ENCODE measurements around the gene KCTD16.

Gene KCTD16

DNA sequence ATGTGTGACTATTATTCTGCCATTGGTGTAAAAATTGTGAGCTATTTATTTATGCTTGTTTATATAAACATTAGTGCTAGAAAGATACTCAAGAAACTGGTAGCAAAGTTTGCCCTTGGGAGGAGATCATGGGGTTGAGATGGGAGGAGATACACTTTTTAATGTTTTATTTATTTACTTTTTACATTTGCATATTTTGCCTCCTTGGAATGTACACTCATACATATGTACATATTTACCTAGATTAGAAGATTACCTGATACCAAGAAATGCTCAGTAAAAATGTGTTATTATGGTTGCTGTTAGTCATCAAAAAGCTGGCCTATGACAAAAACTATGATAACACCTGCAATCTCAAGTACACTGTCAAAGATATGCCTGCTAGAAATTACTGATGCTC, 195.2 kb downstream of the KCTD16 start:
- Histone ChIP-seq H2AFZ (ENCODE audit: low read length) (no peak overlapping the region), H3K36me3 (ENCODE audit: insufficient read depth, low read length) (no peaks in the 10 kb centered on the region), H3K27me3 (ENCODE audit: insufficient read depth, low read length, poor library complexity, severe bottlenecking) (no peaks in the 10 kb centered on the region), H3K4me3 (ENCODE audit: low read length, poor library complexity, severe bottlenecking) (no peak overlapping the region), H4K20me1 (ENCODE audit: insufficient read depth, low read length, poor library complexity, severe bottlenecking) (no peaks in the 10 kb centered on the region), H3K9me3 (ENCODE audit: insufficient read depth, low read depth, low read length) (no peaks in the 10 kb centered on the region), H3K4me2 (ENCODE audit: low read depth, low read length, poor library complexity, severe bottlenecking) (no peak overlapping the region), H3K9ac (ENCODE audit: low read depth, low read length, poor library complexity, severe bottlenecking) (no peak overlapping the region), H3K79me2 (ENCODE audit: insufficient read depth, low read length) (no peaks in the 10 kb centered on the region), H3F3A (ENCODE audit: low read depth) (no peaks in the 10 kb centered on the region), H3K4me1 (ENCODE audit: insufficient read depth, low read length, poor library complexity, severe bottlenecking) (no peaks in the 10 kb centered on the region), H3K9me2 (replicated peaks; ENCODE audit: low read depth, low read length) (no peaks in the 10 kb centered on the region)
- TF ChIP-seq, protein P1, sequence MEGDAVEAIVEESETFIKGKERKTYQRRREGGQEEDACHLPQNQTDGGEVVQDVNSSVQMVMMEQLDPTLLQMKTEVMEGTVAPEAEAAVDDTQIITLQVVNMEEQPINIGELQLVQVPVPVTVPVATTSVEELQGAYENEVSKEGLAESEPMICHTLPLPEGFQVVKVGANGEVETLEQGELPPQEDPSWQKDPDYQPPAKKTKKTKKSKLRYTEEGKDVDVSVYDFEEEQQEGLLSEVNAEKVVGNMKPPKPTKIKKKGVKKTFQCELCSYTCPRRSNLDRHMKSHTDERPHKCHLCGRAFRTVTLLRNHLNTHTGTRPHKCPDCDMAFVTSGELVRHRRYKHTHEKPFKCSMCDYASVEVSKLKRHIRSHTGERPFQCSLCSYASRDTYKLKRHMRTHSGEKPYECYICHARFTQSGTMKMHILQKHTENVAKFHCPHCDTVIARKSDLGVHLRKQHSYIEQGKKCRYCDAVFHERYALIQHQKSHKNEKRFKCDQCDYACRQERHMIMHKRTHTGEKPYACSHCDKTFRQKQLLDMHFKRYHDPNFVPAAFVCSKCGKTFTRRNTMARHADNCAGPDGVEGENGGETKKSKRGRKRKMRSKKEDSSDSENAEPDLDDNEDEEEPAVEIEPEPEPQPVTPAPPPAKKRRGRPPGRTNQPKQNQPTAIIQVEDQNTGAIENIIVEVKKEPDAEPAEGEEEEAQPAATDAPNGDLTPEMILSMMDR (conservative IDR thresholded peaks at IDR 0.05; ENCODE audit: low read length): no peak
- no peak for TF ChIP-seq EZH2phosphoT487 (IDR thresholded peaks at IDR 0.05; ENCODE audit: borderline replicate concordance)

DNA sequence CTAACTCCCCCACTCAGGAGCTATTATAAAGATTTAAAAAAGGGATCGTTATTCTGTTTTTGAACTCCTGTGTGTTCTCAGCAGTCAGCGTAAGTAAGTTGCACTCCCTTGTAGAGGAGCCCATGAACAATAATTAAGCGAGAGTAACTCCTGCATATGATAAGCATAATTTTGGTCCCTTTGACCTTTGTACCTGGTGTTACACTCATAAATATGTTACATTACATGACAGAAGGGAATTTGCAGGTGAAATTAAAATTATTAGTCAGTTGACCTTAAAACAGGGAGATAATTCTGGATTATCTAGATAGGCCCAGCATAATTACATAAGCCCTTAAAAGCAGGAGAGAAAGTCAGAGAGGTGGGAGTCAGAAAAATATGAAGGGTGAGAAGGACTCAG, 197.3 kb downstream of the KCTD16 start:
- Histone ChIP-seq H2AFZ (ENCODE audit: low read length) (no peak overlapping the region), H4K20me1 (ENCODE audit: insufficient read depth, low read length, poor library complexity, severe bottlenecking) (no peaks in the 10 kb centered on the region), H3K36me3 (ENCODE audit: insufficient read depth, low read length) (no peaks in the 10 kb centered on the region), H3K79me2 (ENCODE audit: insufficient read depth, low read length) (no peaks in the 10 kb centered on the region), H3F3A (ENCODE audit: low read depth) (no peaks in the 10 kb centered on the region), H3K27me3 (ENCODE audit: insufficient read depth, low read length, poor library complexity, severe bottlenecking) (no peaks in the 10 kb centered on the region), H3K4me3 (ENCODE audit: low read length, poor library complexity, severe bottlenecking) (no peak overlapping the region), H3K9me3 (ENCODE audit: insufficient read depth, low read depth, low read length) (no peaks in the 10 kb centered on the region), H3K4me2 (ENCODE audit: low read depth, low read length, poor library complexity, severe bottlenecking) (no peak overlapping the region), H3K9ac (ENCODE audit: low read depth, low read length, poor library complexity, severe bottlenecking) (no peak overlapping the region), H3K9me2 (replicated peaks; ENCODE audit: low read depth, low read length) (no peaks in the 10 kb centered on the region), H3K4me1 (ENCODE audit: insufficient read depth, low read length, poor library complexity, severe bottlenecking) (no peaks in the 10 kb centered on the region)
- TF ChIP-seq EZH2phosphoT487 (IDR thresholded peaks at IDR 0.05; ENCODE audit: borderline replicate concordance): no peak
- TF ChIP-seq, protein P1 (conservative IDR thresholded peaks at IDR 0.05; ENCODE audit: low read length): no peak

DNA sequence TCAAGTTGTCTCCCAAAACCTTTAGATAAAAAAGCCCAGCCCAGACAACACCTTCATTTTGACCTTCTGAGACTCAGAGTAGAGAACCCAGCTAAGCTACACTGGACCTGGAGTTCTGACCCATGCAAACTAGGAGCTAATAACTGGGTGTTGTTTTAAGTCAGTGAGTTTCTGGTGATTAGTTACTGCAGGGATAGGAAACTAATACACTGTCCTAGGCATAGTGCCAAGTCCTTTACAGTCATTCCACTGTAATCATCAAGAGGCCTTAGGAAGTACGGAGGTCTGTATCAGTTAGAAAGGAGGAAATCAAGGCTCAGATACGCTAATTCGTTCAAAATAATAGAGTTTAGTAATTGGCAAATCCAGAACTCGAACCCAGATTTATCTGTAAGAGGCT, 197.9 kb downstream of the KCTD16 start:
- TF ChIP-seq, protein P1 (conservative IDR thresholded peaks at IDR 0.05; ENCODE audit: low read length): no peak
- TF ChIP-seq EZH2phosphoT487 (IDR thresholded peaks at IDR 0.05; ENCODE audit: borderline replicate concordance): no peak
- Histone ChIP-seq H3K27me3 (ENCODE audit: insufficient read depth, low read length, poor library complexity, severe bottlenecking) (no peaks in the 10 kb centered on the region), H3F3A (ENCODE audit: low read depth) (no peaks in the 10 kb centered on the region), H3K4me3 (ENCODE audit: low read length, poor library complexity, severe bottlenecking) (no peak overlapping the region), H3K9me2 (replicated peaks; ENCODE audit: low read depth, low read length) (no peaks in the 10 kb centered on the region), H3K4me2 (ENCODE audit: low read depth, low read length, poor library complexity, severe bottlenecking) (no peak overlapping the region), H3K36me3 (ENCODE audit: insufficient read depth, low read length) (no peaks in the 10 kb centered on the region), H3K4me1 (ENCODE audit: insufficient read depth, low read length, poor library complexity, severe bottlenecking) (no peaks in the 10 kb centered on the region), H4K20me1 (ENCODE audit: insufficient read depth, low read length, poor library complexity, severe bottlenecking) (no peaks in the 10 kb centered on the region), H3K79me2 (ENCODE audit: insufficient read depth, low read length) (no peaks in the 10 kb centered on the region), H3K9ac (ENCODE audit: low read depth, low read length, poor library complexity, severe bottlenecking) (no peak overlapping the region), H3K9me3 (ENCODE audit: insufficient read depth, low read depth, low read length) (no peaks in the 10 kb centered on the region), H2AFZ (ENCODE audit: low read length) (no peak overlapping the region)

All from Loucy (cell line).